GM18498 (cell line): Measurements from ENCODE around the gene CCT6B.
"Not testable (repeated sequence)": the region's sequence is repeated elsewhere in the genome, so short reads cannot be mapped to it uniquely, and the experiment has no call there.

Experiments used
- ATAC-seq: cut with Tn5 transposase; IDR thresholded peaks from one replicate; pipeline ENCODE4 v1.9.1; 2021; ENCODE audit warnings: mild to moderate bottlenecking, moderate library complexity; ENCODE audit not compliant: unreplicated experiment

CCT6B gene

GRCh38 chr17:34961093-34961911, at the start of gene CCT6B, which contains the start of gene ZNF830:
Gene CCT6B, minus strand, starts transcription at chr17:34961460. Its CDS starts 67 bp downstream, at chr17:34961393.
Gene ZNF830, plus strand, starts transcription at chr17:34961540. Its CDS starts 27 bp downstream, at chr17:34961567.
- ATAC-seq = peak; percentile 85

- no peak for ATAC-seq
These were observed 48.8 kb upstream of the CCT6B start for GRCh38 chr17:35010093-35010492.

GRCh38 chr17:35006961-35007360, 45.7 kb upstream of the CCT6B start:
- ATAC-seq = no peak

- ATAC-seq = no peak
These were observed 45.1 kb upstream of the CCT6B start for GRCh38 chr17:35006345-35006744.

- no peak for ATAC-seq
These were observed 42.5 kb upstream of the CCT6B start for GRCh38 chr17:35003778-35004177.

- ATAC-seq = no peak
These were observed 41.8 kb upstream of the CCT6B start for GRCh38 chr17:35002876-35003551.

GRCh38 chr17:35001549-35001948, 40.3 kb upstream of the CCT6B start:
- ATAC-seq = no peak

- not testable (repeated sequence) for ATAC-seq
These were observed 39.7 kb upstream of the CCT6B start for GRCh38 chr17:35000965-35001364.

GRCh38 chr17:34999456-34999855, 38.2 kb upstream of the CCT6B start:
- ATAC-seq = no peak

- ATAC-seq = peak; percentile 48
These were observed 36.9 kb upstream of the CCT6B start for GRCh38 chr17:34998205-34998604.

- no peak for ATAC-seq
These were observed 36.1 kb upstream of the CCT6B start for GRCh38 chr17:34997355-34997862.

GRCh38 chr17:34996422-34997285, 35.4 kb upstream of the CCT6B start:
- no peak for ATAC-seq

GRCh38 chr17:34993031-34993430, 31.8 kb upstream of the CCT6B start:
- ATAC-seq = no peak

- no peak for ATAC-seq
These were observed 30.3 kb upstream of the CCT6B start for GRCh38 chr17:34991606-34992005.

- no peak for ATAC-seq
These were observed 29.7 kb upstream of the CCT6B start for GRCh38 chr17:34990921-34991365.

- no peak for ATAC-seq
These were observed 28.2 kb upstream of the CCT6B start for GRCh38 chr17:34989473-34989872.

- ATAC-seq = no peak
These were observed 27.4 kb upstream of the CCT6B start for GRCh38 chr17:34988644-34989043.

GRCh38 chr17:34987232-34987631, 26.0 kb upstream of the CCT6B start:
- no peak for ATAC-seq

- no peak for ATAC-seq
These were observed 20.4 kb upstream of the CCT6B start for GRCh38 chr17:34981538-34982241.
